ENCODE results near the gene ARSB.

DNA sequence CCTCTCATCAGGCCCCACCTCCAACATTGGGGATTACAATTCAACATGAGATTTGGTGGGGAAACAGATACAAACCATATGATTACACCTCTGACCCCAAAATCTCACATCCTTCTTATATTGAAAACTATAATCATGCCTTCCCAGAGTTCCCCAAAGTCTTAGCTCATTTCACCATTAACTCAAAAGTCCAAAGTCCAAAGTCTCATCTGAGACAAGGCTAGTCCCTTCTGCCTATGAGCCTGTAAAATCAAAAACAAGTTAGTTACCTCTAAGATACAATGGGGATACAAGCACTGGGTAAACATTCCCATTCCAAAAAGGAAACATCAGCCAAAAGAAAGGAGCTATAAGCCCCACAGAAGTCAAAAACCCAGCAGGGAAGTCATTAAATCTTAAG, 26.8 kb upstream of the ARSB start:
- TF ChIP-seq, protein P1, sequence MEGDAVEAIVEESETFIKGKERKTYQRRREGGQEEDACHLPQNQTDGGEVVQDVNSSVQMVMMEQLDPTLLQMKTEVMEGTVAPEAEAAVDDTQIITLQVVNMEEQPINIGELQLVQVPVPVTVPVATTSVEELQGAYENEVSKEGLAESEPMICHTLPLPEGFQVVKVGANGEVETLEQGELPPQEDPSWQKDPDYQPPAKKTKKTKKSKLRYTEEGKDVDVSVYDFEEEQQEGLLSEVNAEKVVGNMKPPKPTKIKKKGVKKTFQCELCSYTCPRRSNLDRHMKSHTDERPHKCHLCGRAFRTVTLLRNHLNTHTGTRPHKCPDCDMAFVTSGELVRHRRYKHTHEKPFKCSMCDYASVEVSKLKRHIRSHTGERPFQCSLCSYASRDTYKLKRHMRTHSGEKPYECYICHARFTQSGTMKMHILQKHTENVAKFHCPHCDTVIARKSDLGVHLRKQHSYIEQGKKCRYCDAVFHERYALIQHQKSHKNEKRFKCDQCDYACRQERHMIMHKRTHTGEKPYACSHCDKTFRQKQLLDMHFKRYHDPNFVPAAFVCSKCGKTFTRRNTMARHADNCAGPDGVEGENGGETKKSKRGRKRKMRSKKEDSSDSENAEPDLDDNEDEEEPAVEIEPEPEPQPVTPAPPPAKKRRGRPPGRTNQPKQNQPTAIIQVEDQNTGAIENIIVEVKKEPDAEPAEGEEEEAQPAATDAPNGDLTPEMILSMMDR (IDR thresholded peaks at IDR 0.05) = no peak; the same call in 1 of the 2 replicates
- TF ChIP-seq, protein P2, sequence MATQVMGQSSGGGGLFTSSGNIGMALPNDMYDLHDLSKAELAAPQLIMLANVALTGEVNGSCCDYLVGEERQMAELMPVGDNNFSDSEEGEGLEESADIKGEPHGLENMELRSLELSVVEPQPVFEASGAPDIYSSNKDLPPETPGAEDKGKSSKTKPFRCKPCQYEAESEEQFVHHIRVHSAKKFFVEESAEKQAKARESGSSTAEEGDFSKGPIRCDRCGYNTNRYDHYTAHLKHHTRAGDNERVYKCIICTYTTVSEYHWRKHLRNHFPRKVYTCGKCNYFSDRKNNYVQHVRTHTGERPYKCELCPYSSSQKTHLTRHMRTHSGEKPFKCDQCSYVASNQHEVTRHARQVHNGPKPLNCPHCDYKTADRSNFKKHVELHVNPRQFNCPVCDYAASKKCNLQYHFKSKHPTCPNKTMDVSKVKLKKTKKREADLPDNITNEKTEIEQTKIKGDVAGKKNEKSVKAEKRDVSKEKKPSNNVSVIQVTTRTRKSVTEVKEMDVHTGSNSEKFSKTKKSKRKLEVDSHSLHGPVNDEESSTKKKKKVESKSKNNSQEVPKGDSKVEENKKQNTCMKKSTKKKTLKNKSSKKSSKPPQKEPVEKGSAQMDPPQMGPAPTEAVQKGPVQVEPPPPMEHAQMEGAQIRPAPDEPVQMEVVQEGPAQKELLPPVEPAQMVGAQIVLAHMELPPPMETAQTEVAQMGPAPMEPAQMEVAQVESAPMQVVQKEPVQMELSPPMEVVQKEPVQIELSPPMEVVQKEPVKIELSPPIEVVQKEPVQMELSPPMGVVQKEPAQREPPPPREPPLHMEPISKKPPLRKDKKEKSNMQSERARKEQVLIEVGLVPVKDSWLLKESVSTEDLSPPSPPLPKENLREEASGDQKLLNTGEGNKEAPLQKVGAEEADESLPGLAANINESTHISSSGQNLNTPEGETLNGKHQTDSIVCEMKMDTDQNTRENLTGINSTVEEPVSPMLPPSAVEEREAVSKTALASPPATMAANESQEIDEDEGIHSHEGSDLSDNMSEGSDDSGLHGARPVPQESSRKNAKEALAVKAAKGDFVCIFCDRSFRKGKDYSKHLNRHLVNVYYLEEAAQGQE (IDR thresholded peaks at IDR 0.05; ENCODE audit: insufficient read depth in 1 of 2, low read depth in 2 of 2, low read length in 1 of 2) = no peak
- no peak for TF ChIP-seq POLR2AphosphoS5 (IDR thresholded peaks at IDR 0.05; ENCODE audit: low read depth, low read length)
